Measurements from ENCODE around the gene NUTM2F.
A peak's percentile ranks its signal among the peaks of the same experiment; 100 is the strongest.
"Not testable (repeated sequence)": the region's sequence is repeated elsewhere in the genome, so short reads cannot be mapped to it uniquely, and the experiment has no call there.

NUTM2F gene

DNA sequence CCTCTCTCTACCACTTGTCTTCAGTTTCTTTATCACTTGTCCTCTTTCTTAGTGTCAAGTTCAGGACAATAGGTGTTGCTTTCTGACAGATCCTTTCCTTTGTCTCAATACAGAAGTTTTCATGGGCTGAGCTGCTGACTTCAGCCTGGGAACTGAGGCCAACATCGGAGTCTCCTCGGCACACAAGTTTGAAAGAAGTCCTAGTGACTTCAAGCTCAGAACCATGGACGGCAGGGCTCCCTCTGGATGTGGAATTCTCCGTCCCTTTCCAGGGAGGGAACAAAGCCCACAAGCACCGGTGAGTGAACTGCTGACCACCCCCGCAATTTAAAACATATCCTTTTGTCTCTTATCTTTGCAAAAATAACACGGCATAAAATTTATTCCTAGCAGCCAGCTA, 10.3 kb upstream of the NUTM2F start:
- H3K27me3 Mint-ChIP-seq; H3K36me3 Mint-ChIP-seq; H3K27ac Mint-ChIP-seq; H3K4me1 Mint-ChIP-seq; H3K9me3 Mint-ChIP-seq; ATAC-seq (ENCODE audit: low read depth); H3K4me3 Mint-ChIP-seq; DNase-seq (ENCODE audit: low spot score in 2 of 2): not testable (repeated sequence)

GRCh38 chr9:94336445-94336844, 8.0 kb upstream of the NUTM2F start:
- not testable (repeated sequence) for H3K4me1 Mint-ChIP-seq; H3K27me3 Mint-ChIP-seq; H3K9me3 Mint-ChIP-seq; DNase-seq (ENCODE audit: low spot score in 2 of 2); ATAC-seq (ENCODE audit: low read depth); H3K36me3 Mint-ChIP-seq; H3K27ac Mint-ChIP-seq; H3K4me3 Mint-ChIP-seq

DNA sequence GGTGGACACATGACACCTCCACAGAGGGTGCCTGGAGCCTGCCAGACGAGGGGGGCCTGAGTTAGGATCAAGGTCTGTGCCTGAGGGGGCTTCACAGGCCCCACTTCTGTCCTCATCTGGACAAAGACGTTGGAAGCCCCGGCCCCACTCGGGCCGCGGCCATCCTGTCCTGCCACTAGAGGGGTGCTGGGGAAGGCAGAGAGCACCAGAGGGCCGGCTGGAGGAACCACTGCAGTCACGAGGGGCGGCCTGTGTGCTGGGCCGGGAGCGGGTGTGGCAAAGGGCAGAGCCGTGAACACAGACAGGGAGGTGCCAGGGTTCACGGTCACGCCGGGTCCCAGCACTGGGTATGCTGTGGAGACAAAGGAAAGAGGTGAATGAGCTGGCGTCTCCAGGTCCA, 2.9 kb downstream of the NUTM2F start:
- H3K4me3 Mint-ChIP-seq; H3K9me3 Mint-ChIP-seq; H3K27me3 Mint-ChIP-seq; H3K4me1 Mint-ChIP-seq; ATAC-seq (ENCODE audit: low read depth); DNase-seq (ENCODE audit: low spot score in 2 of 2); H3K36me3 Mint-ChIP-seq; H3K27ac Mint-ChIP-seq: not testable (repeated sequence)

DNA sequence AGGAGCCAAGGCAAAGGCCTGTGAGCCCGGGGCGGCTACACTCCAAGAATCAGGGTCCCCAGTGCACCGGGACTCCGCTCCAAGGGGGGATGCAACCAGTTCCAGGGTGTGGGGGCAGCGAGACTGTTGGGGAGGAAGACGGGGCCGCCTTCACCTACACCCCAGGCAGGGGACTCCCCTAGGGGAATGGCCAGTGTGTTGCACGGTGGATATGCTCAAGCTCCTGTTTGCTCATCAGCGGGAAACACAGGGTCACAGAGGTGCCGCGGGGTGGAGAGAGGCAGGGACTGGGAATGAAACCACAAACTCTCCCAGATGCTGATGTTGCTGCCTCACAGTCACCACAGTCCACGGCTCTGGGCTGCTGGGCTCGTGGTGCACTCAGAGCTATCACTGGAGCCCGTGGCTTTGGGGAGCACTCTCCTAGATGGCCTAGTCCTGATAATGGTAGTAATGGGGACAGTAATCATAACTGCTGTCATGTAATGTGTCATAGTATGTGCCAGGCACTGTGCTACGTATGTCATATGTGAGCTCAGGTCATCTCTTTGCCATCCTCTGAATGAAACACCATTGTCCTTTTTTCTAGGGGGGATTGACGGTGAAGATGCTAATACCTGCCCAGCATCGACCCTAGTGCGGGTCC, 5.2 kb downstream of the NUTM2F start:
- DNase-seq (ENCODE audit: low spot score in 2 of 2); H3K4me3 Mint-ChIP-seq; H3K27ac Mint-ChIP-seq; H3K36me3 Mint-ChIP-seq; H3K27me3 Mint-ChIP-seq; H3K4me1 Mint-ChIP-seq; ATAC-seq (ENCODE audit: low read depth); H3K9me3 Mint-ChIP-seq: not testable (repeated sequence)

DNA sequence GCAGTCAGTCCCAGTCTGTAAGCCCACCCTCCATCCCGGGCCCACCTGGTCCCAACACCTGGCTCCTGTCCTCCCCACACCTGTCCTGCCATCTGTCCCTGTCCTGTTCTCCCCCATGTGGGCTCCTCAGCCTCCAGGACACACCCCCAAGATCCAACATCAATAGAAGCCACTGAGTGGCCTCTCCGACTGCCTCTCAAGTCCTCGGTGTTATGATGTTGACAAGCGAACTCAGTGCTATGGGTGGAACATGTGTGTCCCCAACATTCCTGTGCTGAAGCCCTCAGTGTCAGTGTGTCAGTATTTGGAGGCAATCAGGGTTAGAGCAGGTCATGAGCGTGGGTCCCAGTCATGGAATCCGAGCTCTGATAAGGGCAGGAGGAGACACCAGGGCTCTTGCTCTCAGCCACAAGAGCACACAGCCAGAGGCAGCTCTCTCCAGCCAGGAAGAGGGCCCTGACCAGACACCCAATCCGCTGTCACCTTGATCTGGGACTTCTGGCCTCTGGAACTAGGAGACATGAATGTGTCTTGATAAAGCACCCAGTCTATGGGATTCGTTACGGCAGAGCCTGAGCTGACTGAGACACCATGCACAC, 6.0 kb downstream of the NUTM2F start:
- not testable (repeated sequence) for H3K36me3 Mint-ChIP-seq; H3K4me1 Mint-ChIP-seq; H3K27me3 Mint-ChIP-seq; H3K9me3 Mint-ChIP-seq; DNase-seq (ENCODE audit: low spot score in 2 of 2); H3K4me3 Mint-ChIP-seq; H3K27ac Mint-ChIP-seq; ATAC-seq (ENCODE audit: low read depth)

- ATAC-seq (ENCODE audit: low read depth); H3K27ac Mint-ChIP-seq; DNase-seq (ENCODE audit: low spot score in 2 of 2); H3K36me3 Mint-ChIP-seq; H3K4me1 Mint-ChIP-seq; H3K9me3 Mint-ChIP-seq; H3K27me3 Mint-ChIP-seq; H3K4me3 Mint-ChIP-seq: not testable (repeated sequence)
Measured at GRCh38 chr9:94317949-94318657, 10.3 kb downstream of the NUTM2F start.

GRCh38 chr9:94316236-94316635, 12.2 kb downstream of the NUTM2F start:
- H3K4me1 Mint-ChIP-seq; H3K9me3 Mint-ChIP-seq; DNase-seq (ENCODE audit: low spot score in 2 of 2); H3K4me3 Mint-ChIP-seq; H3K36me3 Mint-ChIP-seq; H3K27ac Mint-ChIP-seq; H3K27me3 Mint-ChIP-seq: not testable (repeated sequence)
- peak; percentile 41 for ATAC-seq (ENCODE audit: low read depth)

- H3K27ac Mint-ChIP-seq; H3K9me3 Mint-ChIP-seq; H3K36me3 Mint-ChIP-seq; H3K27me3 Mint-ChIP-seq; DNase-seq (ENCODE audit: low spot score in 2 of 2); H3K4me1 Mint-ChIP-seq; H3K4me3 Mint-ChIP-seq: not testable (repeated sequence)
- peak; percentile 44 for ATAC-seq (ENCODE audit: low read depth)
Measured at GRCh38 chr9:94315034-94315984, 13.1 kb downstream of the NUTM2F start.

GRCh38 chr9:94303321-94303720, 25.1 kb downstream of the NUTM2F start:
- no peak overlapping the region for H3K4me3 Mint-ChIP-seq
- H3K9me3 Mint-ChIP-seq, result no peaks in the 10 kb centered on the region
- ATAC-seq (ENCODE audit: low read depth) (no peak), DNase-seq (ENCODE audit: low spot score in 2 of 2) (no peak)
- peaks cover 12% of the 10 kb centered on the region for H3K36me3 Mint-ChIP-seq
- H3K4me1 Mint-ChIP-seq, result peaks cover 3% of the 10 kb centered on the region
- H3K27ac Mint-ChIP-seq, result no peak overlapping the region
- no peaks in the 10 kb centered on the region for H3K27me3 Mint-ChIP-seq

DNA sequence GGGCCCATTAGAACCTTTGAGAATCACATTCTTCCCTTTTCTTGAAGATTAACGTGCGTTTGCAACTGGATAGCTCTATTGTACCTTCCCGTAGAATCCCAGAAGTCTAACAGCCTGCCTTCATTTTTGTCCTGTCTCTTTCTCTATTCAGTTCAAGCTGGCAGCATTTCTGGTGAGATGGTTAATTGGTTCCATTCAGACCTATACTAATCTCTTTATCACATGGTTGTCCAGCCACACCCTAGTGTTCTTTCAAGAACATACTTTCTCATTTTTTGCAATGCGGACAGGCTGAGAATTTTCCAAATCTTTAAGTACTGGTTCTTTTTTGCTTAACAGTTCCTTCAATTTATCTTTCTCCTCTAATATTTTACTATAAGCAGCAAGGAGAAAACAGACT, 26.0 kb downstream of the NUTM2F start:
- DNase-seq (ENCODE audit: low spot score in 2 of 2), result no peak
- Mint-ChIP-seq H3K27ac (no peak overlapping the region), H3K4me1 (peaks cover 3% of the 10 kb centered on the region), H3K4me3 (no peak overlapping the region), H3K27me3 (no peaks in the 10 kb centered on the region), H3K36me3 (peaks cover 12% of the 10 kb centered on the region), H3K9me3 (no peaks in the 10 kb centered on the region)
- ATAC-seq (ENCODE audit: low read depth), result no peak

GRCh38 chr9:94301583-94301982, 26.9 kb downstream of the NUTM2F start:
- peaks cover 3% of the 10 kb centered on the region for H3K4me1 Mint-ChIP-seq
- no peaks in the 10 kb centered on the region for H3K9me3 Mint-ChIP-seq
- no peak for ATAC-seq (ENCODE audit: low read depth)
- H3K4me3 Mint-ChIP-seq, result no peak overlapping the region
- peaks cover 14% of the 10 kb centered on the region for H3K36me3 Mint-ChIP-seq
- no peak overlapping the region for H3K27ac Mint-ChIP-seq
- H3K27me3 Mint-ChIP-seq, result no peaks in the 10 kb centered on the region
- no peak for DNase-seq (ENCODE audit: low spot score in 2 of 2)

DNA sequence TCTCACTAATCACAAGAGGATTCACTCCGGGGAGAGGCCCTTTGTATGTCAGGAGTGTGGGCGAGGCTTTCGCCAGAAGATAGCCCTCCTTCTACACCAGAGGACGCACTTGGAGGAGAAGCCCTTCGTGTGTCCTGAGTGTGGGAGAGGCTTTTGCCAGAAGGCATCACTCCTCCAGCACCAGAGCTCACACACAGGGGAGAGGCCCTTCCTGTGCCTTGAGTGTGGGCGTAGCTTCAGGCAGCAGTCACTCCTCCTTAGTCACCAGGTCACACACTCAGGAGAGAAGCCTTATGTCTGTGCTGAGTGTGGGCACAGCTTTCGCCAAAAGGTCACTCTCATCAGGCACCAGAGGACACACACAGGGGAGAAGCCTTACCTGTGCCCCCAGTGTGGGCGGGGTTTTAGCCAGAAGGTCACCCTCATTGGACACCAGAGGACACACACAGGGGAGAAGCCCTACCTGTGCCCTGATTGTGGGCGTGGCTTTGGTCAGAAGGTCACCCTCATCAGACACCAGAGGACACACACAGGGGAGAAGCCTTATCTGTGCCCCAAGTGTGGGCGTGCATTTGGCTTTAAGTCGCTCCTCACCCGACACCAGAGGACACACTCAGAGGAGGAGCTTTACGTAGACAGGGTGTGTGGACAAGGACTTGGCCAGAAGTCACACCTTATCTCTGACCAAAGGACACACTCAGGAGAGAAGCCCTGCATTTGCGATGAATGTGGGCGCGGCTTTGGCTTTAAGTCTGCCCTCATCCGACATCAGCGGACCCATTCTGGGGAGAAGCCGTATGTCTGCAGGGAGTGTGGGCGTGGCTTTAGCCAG, 27.8 kb downstream of the NUTM2F start:
- peaks cover 19% of the 10 kb centered on the region for H3K36me3 Mint-ChIP-seq
- no peak overlapping the region for H3K27ac Mint-ChIP-seq
- H3K4me1 Mint-ChIP-seq, result peaks cover 3% of the 10 kb centered on the region
- DNase-seq (ENCODE audit: low spot score in 2 of 2) (no peak), ATAC-seq (ENCODE audit: low read depth) (no peak)
- no peaks in the 10 kb centered on the region for H3K27me3 Mint-ChIP-seq
- no peak overlapping the region for H3K4me3 Mint-ChIP-seq
- no peaks in the 10 kb centered on the region for H3K9me3 Mint-ChIP-seq

- H3K4me3 Mint-ChIP-seq, result no peak overlapping the region
- DNase-seq (ENCODE audit: low spot score in 2 of 2) (no peak), ATAC-seq (ENCODE audit: low read depth) (no peak)
- H3K9me3 Mint-ChIP-seq, result no peaks in the 10 kb centered on the region
- H3K36me3 Mint-ChIP-seq, result peaks cover 19% of the 10 kb centered on the region
- H3K27ac Mint-ChIP-seq, result no peak overlapping the region
- H3K4me1 Mint-ChIP-seq, result peaks cover 3% of the 10 kb centered on the region
- H3K27me3 Mint-ChIP-seq, result no peaks in the 10 kb centered on the region
Measured at GRCh38 chr9:94298949-94299599, 29.4 kb downstream of the NUTM2F start.

Measured in memory B cell (primary cell).